Activated gamma-delta T cell treated with Interleukin-2 at 50 U/mL for 16 hours (primary cell): ENCODE measurements around the gene RALGPS1.

Experiments used
- DNase-seq: peaks from one replicate; pipeline ENCODE4 v3.0.0-alpha.2; 2020

Gene RALGPS1

DNA sequence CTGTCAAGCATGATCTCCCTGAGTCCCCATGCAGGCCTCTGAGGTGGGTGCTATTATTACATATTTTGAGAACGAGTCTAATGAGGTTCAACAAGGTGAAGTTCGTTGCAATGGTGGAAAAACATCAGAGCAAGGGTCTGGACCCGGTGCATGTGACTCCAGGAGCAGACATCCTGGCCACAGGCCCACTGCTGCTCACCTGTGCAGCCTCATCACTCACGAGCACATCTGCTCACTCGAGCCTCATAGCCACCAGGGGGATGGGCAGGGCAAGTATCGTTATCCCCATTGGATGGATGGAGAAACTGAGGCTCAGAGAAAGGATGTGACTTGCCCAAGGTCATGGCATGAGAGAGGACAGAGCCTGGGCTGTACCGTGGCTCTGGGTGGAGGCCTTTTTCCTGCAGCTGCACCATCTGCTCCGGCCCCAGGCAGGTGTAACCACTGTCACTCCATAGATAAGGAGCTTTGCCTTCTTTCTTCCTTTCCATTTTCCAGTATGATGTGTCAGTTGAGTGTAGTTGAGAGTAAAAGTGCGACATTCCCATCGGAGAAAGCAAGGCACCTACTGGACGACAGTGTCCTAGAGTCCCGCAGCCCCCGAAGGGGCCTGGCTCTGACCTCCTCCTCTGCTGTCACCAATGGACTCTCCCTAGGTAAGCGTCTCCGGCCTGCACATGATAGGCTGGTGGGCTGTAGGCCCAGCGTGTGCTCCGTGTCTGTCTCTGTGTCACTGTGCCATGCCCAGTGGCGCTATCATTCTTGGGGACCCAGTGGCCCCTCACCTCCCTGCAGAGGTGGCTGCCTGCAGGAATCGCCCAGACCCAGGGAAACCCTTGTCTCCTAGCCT is 281.6 kb downstream of the RALGPS1 start:
- no peak for DNase-seq

DNA sequence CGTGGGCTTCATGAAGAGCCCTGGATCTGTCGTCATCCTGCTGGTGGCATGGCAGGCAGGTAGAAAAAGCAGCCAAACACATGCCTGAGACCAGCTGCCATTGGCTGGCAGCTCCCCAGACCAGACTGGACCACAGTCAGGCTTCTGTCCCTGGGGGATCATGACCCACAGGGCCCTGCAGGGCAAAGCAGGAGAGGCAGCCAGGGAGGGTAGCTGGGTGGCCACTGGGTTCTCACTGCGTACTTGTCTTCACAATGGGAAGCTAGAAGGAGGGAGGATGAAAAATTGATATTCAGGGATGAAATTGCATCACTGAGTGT is 282.2 kb downstream of the RALGPS1 start:
- no peak for DNase-seq

DNA sequence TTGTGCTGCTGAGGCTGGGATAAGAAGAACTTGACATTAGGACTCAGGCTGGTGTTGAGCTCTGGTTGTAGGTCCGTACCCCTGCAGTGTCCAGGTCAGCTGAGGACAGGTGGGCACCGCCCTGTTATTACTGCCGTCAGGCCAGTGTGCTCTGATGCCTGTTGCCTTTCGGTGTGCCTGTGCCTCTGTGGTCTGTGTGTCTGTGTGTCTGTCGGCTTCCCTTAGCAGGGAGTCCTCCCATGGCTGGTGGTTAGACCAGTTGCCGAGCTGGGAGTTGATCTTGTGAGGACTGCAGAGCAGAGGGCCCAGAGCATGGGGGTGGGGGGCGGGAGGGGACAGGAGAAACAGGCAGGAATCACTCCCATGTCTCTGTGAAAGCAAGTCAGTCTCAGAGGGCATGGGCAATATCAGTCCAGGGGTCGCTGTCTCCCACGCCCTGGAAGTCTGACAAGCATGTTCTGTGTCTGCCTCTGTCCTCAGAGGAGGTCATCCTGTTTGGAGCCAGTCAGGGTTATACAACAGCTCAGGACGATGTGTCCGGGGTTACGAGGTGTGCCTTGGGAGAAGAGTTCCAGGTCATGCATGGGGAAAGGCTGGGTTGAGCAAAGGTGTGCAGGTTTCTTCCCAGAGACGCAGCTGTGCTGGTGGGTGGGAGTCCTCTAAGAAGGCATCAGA is 282.7 kb downstream of the RALGPS1 start:
- DNase-seq = no peak

DNA sequence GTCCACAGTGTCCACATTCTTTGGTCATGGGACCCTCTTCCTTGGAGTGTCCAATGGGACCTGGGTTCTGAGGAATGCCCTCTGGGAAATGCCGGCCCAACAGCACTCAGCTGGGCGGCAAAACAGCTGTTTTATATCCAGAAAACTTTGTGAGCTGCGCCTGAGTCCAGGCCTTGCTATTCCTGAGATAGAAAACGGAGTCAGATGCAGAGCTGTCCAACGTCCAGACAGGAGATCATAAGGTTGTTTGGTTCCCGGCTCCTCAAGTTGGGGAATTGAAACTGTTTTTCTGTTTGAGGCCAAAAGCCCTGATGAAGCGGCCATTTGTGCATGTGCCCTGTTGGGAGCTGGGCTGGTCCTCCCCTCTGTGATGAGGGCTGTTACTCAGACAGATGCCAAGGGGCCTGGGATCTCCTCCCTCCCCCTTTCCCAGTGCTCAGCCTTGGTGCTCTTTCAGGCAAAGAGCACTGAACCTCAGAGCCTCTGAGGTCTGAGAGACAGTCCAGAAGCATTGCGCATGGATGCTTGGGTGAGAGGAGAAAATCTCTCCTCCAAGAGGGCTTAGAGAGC is 283.4 kb downstream of the RALGPS1 start:
- no peak for DNase-seq

DNA sequence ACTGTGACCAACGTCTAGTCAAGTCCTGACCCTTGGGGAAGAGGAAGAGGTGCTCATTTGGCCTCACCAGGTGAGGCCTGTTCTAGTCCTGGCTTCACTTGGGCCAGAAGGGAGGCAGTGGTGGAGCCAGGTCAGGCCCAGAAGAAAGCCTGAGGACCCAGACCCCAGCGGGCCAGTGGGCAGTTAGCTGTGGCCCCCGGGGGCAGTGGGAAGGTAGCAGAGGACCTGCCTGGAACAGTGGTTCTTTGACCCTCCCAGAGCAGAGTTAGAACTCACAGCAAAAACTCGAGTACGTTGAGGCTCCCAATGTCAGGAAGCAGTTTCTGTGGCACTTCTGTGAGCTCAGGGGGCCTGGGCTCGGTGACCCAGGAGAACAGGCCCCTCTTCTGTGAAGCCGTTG is 284.0 kb downstream of the RALGPS1 start:
- DNase-seq = no peak

DNA sequence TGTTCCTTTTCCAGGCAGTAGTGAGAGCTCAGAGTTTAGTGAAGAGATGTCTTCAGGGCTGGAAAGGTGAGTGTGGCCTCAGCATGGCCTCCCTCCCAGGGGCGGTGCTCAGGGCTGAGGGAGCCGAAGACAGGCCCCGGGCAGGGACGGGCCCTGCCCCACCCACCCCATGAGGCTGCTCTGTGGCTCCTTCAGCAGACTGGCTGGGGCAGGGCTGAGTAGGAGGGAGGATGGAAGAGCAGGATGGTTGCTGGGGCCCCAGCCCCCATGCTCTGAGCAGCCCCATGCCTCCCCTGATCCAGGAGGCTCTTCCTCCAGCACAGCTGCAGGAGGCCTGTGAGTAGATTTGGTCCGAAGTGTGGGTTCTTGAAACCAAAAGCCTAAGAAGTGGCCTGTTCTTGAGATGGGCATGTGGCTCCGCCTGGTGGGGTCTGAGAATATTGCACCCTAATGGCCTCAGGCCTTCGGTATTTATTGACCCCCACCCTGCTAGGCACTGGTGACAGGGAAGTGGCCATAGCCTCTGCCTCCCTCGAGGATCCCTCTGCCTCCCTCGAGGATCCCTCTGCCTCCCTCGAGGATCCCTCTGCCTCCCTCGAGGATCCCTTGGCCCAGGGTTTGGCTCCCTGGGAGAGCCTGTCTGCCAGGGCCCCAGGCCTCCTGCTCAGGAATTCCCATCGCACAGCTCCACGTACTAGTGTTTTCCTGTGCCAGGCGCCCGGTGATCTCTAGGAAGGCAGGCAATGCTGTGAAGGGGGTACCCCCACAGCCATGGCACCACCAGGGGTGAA is 284.6 kb downstream of the RALGPS1 start:
- peak; percentile 74 for DNase-seq

DNA sequence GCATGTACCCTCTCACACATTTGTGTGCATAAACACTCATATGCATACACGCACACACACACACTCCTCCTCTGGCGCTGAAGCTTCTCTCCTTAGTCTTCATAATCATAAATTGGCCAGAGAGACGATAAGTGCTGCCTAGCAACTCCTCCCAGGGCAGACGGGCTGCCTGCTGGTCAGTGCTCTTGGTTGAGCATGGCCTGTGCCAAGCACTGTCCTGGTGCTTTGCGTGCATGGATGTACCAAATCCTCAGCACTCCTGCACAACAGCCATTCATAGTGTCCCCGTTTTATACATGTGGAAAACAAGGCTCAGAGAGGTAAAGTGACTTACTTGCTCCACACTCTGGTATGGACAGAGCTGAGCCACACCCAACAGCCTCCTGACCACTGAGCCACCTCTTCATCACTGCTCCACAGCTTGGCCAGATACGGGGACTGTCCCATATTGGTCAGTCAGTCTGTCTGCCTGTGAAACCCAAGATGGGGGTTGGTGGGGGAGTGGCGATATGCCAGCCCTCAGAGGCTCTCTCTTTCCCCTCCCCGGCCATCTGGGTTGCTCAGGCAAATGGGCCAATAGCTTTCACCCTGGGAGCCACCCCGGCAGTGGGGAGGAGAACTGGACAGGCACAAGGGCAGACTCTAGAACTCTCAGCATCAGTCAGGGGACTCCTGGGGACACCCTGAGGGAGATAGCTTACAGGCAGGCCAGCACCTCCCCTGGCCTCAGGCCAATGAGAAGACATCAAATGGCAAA is 285.7 kb downstream of the RALGPS1 start:
- no peak for DNase-seq

DNA sequence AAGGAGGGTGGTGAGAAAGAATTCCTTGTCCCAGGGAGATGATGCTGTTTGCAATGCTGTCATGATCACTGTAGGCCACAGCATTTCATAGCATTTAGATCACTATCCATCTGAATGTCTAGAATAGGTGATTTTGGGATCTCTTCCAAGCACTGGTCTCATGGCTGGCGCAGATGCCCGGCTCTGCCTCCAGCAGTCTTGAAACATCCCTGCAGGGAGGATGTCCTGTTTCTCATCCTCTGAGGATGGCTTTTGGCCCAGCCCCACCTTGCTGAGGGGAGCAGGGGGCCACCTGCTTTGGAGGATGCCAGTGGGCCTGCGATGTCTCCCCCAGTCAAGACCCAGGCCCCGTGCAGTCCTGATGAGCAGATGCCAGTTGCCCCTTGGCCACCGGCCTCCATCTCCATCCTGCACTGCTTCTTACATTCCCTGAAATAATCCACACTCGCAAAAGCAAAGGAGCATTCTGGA is 286.5 kb downstream of the RALGPS1 start:
- DNase-seq = no peak

DNA sequence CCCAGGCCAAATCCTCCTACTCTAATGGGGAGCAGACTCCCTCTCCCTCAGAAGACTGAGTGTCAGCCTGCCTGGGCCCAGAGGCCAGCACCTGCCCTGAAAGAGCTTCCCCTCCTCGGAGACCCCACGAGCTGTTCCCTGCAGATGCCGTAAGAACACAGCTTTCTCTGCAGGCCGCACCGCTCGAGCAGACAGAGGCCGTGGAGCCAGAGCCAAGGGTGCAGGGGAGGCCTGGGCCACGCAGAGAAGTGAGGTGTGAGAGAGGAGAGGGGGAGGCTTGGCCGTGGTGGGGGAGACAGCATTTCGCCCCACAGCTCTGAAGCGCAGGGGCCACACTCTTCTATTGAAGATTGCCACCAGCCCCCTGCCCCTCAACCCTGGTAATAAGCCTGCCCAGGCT is 287.1 kb downstream of the RALGPS1 start:
- no peak for DNase-seq

DNA sequence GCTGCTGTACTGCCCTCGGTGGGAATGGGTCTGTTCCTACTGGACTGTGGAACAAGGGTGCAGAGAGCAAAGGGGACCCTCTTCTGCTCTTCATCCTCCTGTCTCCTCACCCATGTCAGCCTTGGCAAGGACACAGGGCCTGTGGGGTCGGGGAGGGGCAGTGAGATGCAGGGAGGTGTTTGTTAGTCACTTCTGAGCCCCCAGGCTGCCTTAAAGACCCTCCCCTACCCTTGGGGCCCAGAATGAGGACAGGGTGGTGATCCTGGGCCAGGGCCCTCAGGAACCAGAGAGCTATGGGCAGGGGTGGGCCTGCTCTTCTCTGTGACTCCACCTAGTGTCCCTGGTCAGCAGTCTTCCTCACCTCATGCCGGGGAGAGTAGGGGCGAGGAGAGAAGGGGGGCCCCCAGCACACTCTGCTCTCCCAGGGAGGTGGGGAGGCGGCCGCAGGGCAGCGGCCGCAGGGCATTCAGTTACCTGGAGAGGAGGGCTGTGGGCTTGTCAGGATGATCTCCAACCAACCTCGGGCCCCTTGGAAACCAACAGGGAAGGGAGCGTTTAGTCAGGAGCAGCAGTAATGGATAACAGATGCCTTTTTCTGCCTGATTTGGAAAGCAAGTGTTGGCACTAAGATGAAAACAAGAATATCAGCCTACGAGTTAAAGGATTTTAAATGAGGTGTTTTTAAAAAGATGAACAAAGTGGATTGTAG is 288.0 kb downstream of the RALGPS1 start:
- DNase-seq = no peak

DNA sequence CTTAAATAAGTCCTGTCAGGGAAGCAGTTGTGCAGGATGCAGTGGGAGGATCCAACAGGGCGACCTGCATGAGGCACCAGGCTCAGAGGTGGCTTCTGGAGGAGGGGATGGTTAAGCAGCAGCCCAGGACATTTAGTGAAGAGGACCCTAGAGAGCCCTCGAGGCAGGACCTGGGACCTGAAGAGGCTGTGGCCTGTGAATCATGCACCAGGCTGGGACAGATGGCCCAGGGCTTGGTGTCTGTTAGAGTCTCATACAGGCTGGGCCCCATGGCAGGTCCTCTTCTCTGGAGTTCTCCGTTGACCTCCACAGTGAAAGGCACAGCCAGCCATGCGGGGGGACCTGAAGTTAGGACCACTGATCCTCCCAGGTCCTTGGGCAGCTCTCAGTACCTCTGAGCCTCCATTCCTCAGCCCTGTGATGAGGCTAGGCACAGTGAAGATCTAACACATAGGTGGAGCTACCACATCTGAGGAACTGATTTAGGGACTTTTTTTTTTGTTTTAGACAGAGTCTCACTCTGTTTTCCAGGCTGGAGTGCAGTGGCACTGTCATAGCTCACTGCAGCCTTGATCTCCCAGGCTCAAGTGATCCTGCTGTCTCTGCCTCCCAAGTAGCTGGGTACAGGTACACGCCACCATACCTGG is 289.2 kb downstream of the RALGPS1 start:
- DNase-seq = no peak

DNA sequence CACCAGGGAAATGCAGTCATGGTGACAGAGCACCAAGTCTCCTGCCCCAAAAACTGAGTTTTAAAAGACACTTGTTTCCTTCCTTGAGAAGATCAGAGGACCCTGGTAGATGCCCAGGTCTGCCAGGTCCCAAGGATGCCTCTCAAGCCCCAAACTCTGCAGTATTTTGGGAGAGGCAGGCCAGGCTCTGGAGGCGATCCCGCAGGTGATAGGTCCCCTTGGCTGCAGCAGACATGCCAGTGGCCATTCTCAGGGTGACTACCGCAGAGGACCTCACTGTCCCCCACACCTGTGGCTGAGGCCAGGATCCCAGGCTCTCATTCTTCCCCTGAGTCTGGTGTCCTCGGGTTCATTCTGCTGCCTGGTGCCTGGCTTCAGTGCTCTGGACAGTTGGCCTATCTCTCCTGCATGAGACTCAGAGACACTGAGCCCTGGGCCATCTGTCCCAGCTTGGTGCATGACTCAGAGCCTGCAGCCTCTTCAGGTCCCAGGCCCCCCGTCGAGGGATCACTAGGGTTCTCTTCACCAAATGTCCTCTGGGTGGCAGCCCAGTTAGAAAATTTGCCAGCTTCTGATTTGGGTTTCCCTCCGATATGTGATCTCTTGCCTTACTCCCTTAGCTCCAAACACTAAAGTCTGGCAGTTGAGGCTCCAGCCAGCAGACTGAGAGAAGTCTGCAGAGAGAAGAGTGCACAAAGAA is 290.3 kb downstream of the RALGPS1 start:
- DNase-seq = no peak

DNA sequence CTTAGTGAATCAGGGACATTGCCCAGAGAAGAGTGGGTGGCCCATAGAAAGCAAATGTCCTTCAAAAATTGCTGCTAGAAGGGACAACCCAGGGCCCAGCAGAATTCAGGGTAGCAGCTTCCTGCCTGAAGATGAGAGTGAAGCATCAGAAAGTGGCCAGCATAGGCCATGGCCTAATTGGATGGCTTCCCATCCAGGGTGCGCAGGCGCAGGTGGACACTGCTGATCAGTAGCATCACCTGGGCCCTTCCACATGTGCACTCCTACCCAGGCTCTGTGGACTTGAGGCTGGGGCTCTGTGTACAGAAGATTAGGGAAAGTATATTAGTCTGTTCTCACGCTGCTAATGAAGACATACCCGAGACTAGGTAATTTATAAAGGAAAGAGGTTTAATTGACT is 291.4 kb downstream of the RALGPS1 start:
- no peak for DNase-seq

DNA sequence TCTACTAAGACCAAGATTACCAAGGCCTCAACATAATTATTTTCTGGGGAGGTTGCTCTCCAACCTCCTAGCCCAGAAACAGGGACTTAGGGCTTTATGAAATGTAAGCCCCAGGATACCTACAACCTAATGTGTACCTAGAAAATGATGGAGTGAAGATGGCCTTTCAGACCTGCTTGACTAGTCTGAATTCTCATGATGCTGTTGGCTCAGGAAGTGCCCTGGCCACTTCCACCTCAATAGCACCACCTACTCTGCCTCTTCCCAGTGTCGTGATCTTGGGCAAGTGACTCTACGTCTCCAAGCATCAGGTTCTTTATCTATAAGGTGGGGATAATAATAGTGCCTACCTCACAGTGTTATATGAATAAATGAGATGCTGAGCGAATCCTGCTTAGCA is 292.1 kb downstream of the RALGPS1 start:
- no peak for DNase-seq

DNA sequence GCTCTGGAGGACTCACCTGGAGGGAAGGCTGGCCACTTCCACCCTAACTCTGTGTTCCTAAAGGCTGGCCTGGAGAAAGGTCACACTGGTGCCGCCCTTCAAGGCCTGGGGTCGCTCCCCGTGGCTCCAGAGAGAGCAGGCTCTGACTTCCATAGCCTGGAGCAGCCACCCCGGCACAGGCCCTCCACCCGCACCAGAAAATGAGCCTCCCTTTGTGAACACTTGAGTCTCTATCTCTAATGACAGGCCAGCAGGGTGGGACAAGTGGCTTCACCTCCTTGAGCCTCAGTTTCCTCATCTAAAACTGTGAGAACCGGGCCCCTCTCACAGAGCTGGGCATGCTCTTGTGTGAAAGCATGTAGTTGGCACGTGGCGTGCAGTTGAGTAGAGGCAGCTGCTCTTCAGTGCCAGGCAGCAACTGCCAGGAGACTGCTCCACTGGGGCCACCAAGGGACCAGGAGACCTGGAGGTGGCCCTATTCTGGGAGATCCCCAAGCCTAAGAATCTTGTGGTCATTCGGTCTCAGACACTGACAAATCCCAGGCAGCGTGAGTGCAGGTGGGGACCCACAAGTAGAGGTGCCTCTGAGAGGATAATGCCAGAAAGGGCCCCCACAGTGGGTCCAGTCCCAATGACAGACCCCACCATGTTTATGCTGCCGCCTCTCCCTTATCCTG is 293.3 kb downstream of the RALGPS1 start:
- DNase-seq = no peak

DNA sequence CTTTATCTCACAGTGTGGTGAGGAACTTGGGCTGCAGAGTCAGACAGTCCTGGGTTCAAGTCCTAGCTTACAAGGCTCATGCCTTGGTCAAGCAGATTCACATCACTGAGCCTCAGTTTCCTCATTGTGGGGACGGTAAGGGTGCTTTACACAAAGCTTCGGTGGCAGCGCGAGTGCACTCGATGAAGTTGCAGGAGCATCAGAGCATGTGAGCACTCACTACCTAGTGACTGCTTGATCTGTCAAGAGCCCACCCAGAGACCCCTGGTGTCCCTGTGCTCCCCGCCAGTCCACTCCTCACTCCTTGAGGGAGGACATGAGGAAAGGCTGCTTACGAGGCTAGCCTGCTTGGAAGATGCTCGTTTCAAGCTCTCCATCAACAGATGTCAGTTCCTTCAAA is 293.8 kb downstream of the RALGPS1 start:
- no peak for DNase-seq

DNA sequence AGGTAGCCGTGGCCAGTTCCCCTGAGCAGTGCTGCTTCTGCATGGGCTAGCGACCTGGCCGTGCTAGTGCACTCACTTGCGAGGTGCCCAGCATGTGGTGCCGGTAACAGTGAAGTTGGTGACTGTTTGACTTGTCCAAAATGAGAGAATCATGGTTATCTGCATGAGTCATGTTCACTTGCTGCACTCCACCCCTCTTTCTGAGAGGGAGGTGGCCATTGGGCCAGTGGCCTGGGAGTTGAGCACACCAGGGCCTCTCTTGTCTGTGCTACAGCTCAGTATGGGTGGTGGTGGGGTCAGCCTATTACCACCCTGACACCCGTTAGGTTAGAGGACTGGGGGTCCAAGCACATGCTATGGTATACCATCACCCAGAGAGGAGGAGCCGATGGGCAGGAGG is 294.6 kb downstream of the RALGPS1 start:
- DNase-seq = no peak

DNA sequence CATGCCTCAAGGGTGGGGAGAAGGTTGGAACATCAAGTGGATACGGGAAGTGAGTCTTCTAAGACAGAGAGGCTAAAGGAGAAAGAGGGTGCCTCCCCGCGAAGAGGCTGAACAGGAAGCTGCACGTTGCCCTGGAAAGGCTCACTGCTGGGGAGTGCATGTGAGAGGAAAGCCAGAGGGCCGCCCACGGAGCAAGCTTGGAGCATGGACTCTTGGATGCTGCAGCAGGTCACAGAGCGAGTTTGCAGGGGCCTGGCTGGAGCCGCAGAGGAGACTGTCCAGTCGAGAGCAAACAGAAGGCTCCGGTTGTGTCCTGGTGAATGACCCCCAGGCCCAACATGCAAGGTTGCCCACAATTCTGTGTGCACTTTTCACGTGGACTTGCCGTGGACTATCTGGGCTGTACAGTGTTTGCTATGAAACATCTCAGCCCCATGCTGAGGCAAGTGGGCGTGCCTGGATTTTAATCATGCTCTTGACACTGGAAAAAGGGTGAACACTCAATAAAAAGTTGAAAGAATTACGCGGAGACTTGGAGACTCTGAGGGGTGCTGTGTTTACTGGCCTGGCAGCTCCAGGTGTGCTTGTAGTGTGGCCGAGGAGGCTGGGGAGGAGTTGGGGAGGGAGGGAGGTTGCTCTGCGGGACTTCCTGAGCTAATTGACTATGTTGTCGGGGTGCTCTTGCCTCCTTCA is 295.5 kb downstream of the RALGPS1 start:
- no peak for DNase-seq
